Muscle layer of colon (tissue), 2 donors: ENCODE results near the gene ALPP.

ENCODE experiments used
- H3K27ac ChIP-seq: one replicate; pipeline ENCODE4 v1.7.0; 2013; ENCODE audit warnings: low read depth, mild to moderate bottlenecking, low read length, moderate library complexity
- H3K27me3 ChIP-seq, 2 donors: one replicate each; pipeline ENCODE4 v1.7.0; 2013; ENCODE audit warnings: low read length in 2 of 2, mild to moderate bottlenecking in 2 of 2; ENCODE audit not compliant: insufficient read depth in 2 of 2, control insufficient read depth in 1 of 2
- H3K36me3 ChIP-seq: one replicate; pipeline ENCODE4 v1.7.0; 2013; ENCODE audit warnings: mild to moderate bottlenecking, low read length; ENCODE audit not compliant: insufficient read depth
- H3K4me1 ChIP-seq: one replicate; pipeline ENCODE4 v1.7.0; 2013; ENCODE audit warnings: mild to moderate bottlenecking, low read length; ENCODE audit not compliant: insufficient read depth
- H3K4me3 ChIP-seq, 2 donors: one replicate each; pipeline ENCODE4 v1.7.0; 2013; ENCODE audit warnings: low read length in 2 of 2, low read depth in 1 of 2, mild to moderate bottlenecking in 1 of 2, moderate library complexity in 1 of 2
- H3K9ac ChIP-seq: one replicate; pipeline ENCODE4 v1.7.0; 2013; ENCODE audit warnings: low read length
- H3K9me3 ChIP-seq: one replicate; pipeline ENCODE4 v1.7.0; 2013; ENCODE audit warnings: mild to moderate bottlenecking, low read length
- donor health status: abdominal sarcoma.
- donor health status: Adenocarcinoma of cecum.

ALPP gene

GRCh38 chr2:232431705-232432590 is 53.4 kb downstream of the ALPP start:
- Histone ChIP-seq H3K4me3 (no peak overlapping the region), H3K36me3 (no peaks in the 10 kb centered on the region), H3K4me1 (no peaks in the 10 kb centered on the region), H3K9me3 (no peaks in the 10 kb centered on the region), H3K9ac (no peak overlapping the region), H3K27ac (no peak overlapping the region), H3K27me3 (no peaks in the 10 kb centered on the region)
